GF-D8 (cell line): Measurements from ENCODE around the gene EFCAB6.

Experiments used
- DNase-seq: peaks from one replicate; lab custom pipeline; 2025; lab: John Stamatoyannopoulos, UW

EFCAB6 gene

GRCh38 chr22:43744700-43745410 lies 67.2 kb downstream of the EFCAB6 start:
- DNase-seq = no peak

GRCh38 chr22:43743929-43744643 lies 68.0 kb downstream of the EFCAB6 start:
- DNase-seq = no peak

GRCh38 chr22:43743131-43743530 lies 69.0 kb downstream of the EFCAB6 start:
- DNase-seq = no peak

DNA sequence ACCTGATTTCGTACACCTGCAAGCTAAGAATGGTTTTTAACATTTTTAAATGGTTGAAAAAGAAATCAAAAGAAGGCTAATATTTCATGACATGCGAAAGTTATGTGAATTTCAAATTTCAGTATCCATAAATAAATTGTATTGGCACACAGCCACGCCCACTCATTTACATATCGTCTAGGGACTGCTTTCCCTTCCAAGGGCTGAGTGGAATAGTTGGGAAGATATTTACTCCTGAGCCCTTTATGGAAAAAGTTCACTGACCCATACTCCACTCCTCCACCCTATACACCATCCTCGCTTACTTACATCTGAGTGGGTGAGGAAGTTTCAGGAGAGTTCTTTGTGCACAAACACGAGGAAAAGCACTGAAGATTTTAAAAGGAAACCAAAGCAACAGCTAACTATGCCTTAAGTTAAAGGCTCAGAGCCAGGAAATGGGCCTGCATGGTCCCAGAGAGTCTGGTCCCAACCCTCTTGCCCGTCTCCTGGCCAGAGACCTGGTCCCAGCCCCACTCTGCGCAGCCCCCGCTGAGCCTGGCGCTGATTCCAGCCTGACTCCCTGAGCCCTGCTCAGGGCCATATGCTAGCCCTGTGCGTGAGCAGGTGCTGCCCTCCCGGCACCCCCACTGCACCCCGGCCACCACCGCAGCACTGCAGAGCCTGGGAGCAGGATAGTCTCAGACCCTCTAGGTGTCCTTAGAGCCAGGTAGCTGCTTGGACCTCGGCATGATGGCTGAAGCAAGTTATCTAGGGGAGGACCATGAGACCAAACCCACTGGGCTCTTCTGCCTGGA lies 69.8 kb downstream of the EFCAB6 start:
- DNase-seq = no peak

DNA sequence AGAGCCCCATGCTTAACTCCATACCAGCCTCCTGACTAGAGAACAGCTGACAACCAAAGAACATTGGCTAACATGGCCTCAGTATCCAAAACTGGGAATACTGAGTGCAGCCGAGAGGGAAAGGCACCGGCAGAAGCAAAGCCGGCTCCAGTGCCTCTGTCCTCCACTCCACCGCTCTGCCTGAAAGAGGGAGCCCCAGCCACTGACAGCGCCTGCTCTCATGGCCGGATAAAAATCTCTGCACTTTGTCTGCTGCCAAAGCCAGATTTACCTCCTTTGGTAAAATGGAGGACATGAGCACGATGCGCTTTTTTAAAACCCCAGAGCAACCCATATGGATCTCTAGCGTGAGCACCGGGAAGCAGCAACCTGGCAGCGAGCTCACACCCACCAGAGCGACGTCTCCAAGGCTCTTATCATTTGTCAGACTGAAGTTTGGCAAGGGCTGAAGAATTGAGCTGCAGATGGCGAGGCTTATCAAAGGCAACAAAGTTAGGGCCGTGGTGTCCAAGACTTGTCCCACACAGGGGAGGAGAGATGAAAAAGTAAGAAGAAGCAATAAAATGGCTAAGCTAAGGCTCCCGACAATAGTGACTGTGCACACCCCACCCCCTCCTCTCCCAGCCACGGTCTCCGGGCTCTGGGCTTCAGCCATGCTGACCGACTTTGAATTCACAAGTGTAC lies 71.4 kb downstream of the EFCAB6 start:
- DNase-seq = no peak

DNA sequence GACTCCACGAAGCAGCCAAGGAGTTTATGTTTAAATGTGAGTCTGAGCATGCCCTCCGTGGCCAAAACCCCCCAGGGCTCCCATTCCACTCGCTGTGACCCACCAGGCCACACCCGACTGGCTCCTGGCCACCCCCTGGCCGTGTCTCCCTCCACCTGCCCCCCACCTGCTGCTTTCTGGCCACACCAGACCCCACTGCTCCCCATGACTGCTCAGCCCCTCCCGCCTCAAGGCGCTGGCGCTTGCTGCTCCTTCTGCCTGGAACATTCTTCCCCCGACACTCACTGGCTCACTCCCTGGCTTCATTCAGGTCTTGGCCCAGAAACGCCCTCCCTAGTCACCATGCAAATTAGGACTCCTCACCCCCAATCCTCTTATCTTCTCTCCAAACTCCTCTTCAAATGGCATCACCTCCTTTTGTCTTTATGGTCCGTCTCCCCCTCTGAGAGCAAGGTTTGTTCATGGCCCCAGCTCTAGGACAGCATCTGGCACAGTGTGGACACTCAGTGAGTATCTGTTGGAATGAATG lies 72.2 kb downstream of the EFCAB6 start:
- DNase-seq = no peak

DNA sequence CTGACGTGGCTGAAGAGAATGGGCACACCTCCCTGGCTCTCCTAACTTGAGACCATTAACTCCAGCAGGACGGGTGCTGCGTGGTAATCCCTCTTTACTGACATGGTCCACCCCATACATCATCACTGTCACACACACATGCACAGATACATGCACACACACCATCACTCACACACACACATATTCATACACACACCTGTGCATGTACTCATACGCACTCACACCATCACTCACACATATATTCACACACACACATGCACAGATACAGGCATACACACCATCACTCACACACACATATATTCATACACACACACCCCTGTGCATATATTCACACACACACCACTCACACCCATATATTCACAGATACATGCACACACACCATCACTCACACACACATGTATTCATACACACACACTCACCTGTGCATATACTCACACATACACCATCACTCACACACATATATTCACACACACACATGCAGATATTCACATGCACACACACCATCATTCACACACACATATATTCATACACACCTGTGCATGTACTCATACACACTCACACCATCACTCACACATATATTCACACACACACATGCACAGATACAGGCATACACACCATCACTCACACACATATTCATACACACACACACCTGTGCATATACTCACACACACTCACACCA lies 74.8 kb downstream of the EFCAB6 start:
- no peak for DNase-seq

DNA sequence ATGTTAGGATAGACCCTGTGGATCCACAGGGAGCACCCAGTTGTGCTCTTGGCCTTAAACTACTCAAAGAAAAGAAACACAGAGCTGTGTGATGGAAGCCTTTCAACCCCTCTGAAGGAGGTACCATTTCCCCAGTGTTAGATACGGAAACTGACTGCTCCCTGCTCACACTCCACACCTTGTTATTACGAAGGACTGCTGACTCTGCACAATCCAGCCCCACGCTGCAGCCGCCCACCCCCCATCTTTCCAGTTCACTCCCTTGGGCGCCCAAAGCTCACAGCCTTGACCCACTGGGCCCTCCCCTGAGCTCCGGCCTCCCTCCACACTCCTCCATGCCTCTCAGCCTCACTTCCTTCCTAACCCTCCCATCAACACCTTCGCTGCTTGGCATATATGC lies 75.5 kb downstream of the EFCAB6 start:
- DNase-seq = no peak

GRCh38 chr22:43734370-43735150 lies 77.5 kb downstream of the EFCAB6 start:
- no peak for DNase-seq

GRCh38 chr22:43733138-43733537 lies 79.0 kb downstream of the EFCAB6 start:
- no peak for DNase-seq

- DNase-seq = no peak
Observed at GRCh38 chr22:43731988-43732387, 80.1 kb downstream of the EFCAB6 start.

DNA sequence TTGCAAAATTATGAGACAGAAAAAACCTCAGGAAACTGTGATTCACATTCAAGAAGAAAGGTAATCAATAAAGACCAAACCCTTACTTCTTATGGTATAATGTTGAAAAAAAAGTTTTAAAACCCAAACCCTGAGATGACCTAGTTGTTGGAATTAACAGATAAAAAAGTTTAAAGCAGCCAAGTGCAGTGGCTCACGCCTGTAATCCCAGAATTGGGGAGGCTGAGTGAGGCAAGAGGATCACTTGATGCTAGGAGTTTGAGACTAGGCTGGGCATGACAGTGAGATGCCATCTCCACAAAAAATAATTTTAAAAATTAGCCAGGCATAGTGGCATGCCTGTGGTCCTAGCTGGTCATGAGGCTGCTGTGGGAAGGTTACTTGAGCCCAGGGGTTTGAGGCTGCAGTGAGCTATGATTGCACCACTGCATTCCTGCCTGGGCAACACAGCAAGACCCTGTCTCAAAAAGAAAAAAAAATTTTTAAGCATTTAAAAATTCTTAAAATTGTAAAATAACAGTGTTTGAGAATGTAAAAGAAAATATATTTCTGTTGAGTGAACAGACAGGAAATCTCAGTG lies 85.1 kb downstream of the EFCAB6 start:
- no peak for DNase-seq

- DNase-seq = no peak
Observed at GRCh38 chr22:43726322-43726721, 85.8 kb downstream of the EFCAB6 start.

GRCh38 chr22:43723816-43724215 lies 88.3 kb downstream of the EFCAB6 start:
- no peak for DNase-seq

- DNase-seq = no peak
Observed at GRCh38 chr22:43722444-43722843, 89.7 kb downstream of the EFCAB6 start.

GRCh38 chr22:43720716-43721115 lies 91.4 kb downstream of the EFCAB6 start:
- DNase-seq = no peak

- no peak for DNase-seq
Observed at GRCh38 chr22:43714104-43714503, 98.0 kb downstream of the EFCAB6 start.

DNA sequence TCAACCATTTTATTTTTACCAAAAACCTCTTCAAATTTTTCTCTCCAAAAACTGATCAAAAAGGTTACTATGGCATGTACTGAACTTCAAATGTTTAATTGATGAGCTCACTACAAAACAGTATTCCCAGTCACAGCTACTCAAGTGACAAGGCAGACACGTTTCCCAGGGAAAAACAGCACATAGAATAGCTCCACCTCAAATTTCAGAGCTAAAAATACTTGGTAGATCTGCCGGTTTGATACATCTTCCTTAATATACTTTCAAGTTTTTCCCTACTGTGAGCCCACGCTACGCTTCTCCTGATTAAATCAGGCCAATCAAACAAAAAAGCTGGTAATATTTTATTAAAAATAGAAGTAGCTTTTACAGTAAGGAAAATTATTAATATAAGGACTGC lies 100.4 kb downstream of the EFCAB6 start:
- no peak for DNase-seq

DNA sequence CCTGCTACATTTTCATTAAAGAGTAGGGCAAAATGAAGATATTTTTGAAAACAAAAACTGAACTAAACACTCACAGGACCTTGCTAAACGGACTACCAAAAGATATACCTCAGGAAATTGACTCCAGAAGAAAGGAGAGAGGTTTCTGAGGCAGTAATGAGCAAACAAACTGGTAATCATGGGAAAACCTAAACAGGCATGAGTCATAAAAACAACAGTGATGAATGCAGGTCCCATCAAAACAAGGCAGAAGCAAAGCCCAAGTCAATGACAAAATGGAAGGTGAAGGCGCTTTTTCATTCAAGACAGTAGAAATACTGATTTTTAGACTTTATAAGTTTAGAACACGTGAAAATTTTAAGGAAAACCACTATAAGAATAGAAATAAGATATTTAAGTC lies 104.5 kb downstream of the EFCAB6 start:
- DNase-seq = no peak

DNA sequence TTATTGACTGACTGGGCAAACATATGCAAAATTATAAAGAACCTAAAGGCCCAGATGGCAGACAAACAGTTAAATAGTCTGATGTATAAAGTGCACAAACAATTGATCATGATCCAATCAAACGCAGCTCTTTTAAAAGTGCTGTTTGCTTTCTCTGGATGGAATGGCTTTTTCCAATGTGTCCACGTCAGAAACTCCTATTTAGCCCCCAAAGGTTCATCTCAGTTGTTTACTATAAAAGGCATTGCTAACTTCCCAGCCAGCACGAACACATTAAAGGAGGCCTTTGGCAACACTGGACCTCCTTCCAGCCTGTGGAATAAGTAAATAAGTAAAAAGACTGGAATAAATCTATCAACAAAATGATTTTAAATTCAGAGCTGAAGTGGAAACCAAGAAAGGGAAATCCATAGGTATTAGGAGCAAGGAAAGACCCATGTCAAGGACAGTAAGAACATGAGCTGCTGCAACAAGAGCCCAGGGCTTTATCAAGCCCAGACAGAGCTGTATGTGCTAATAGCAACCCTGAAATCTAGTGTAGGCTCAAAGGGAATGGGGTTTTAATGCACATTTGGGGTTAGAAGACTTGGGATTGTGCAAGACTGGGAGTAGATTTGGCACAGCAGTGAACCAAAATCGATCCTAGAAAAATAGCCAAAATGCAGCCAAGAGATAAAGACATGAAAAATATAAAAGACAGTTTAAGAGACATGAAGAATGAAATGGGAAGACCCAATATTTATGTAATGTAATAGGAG lies 105.4 kb downstream of the EFCAB6 start:
- no peak for DNase-seq
